ENCODE data around the gene SDHAF1.

DNA sequence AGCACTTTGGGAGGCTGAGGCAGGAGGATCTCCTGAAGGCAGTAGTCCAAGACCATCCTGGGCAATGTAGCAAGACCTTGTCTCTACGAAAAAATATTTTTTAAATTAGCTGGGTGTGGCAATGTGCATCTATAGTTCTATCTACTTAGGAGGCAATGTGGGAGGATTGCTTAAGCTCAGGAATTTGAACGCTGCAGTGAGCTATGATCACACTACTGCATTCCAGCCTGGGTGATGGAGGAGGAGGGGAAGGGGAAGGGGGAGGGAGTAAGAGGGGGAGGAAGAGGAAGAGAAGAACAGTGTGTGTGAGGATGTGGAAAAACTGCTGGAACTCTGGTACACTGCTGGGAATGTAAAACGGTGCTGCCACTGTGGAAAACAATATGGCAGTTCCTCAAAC is 46.8 kb downstream of the SDHAF1 start:
- no peak for TF ChIP-seq EZH2 (IDR thresholded peaks at IDR 0.05; ENCODE audit: borderline replicate concordance, low read length)
- TF ChIP-seq, protein P1, sequence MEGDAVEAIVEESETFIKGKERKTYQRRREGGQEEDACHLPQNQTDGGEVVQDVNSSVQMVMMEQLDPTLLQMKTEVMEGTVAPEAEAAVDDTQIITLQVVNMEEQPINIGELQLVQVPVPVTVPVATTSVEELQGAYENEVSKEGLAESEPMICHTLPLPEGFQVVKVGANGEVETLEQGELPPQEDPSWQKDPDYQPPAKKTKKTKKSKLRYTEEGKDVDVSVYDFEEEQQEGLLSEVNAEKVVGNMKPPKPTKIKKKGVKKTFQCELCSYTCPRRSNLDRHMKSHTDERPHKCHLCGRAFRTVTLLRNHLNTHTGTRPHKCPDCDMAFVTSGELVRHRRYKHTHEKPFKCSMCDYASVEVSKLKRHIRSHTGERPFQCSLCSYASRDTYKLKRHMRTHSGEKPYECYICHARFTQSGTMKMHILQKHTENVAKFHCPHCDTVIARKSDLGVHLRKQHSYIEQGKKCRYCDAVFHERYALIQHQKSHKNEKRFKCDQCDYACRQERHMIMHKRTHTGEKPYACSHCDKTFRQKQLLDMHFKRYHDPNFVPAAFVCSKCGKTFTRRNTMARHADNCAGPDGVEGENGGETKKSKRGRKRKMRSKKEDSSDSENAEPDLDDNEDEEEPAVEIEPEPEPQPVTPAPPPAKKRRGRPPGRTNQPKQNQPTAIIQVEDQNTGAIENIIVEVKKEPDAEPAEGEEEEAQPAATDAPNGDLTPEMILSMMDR (conservative IDR thresholded peaks at IDR 0.05 in 1 of 2, IDR thresholded peaks at IDR 0.05 in 1 of 2; ENCODE audit: extremely low read depth in 1 of 2, insufficient read depth in 1 of 2, low read depth in 1 of 2, low read length in 2 of 2): no peak

Measured in mammary epithelial cell (primary cell).